A549 treated with ZK216348 at 1 μM for 4 hours (cell line): Measurements from ENCODE around the gene C1orf56. TPM values are rescaled to one million over a fixed set of nuclear protein-coding genes. Genes with fewer than 3 reads are reported as not detected.

Experiments used
- total RNA-seq: library from RNA; stranded (reverse); fragments of 200-300 nt; extraction: Qiagen RNA extraction; gene quantifications from 5 replicates; pipeline ENCODE4 v1.2.3, GENCODE V29; 2022; ENCODE audit warnings: low read depth

C1orf56 gene, protein sequence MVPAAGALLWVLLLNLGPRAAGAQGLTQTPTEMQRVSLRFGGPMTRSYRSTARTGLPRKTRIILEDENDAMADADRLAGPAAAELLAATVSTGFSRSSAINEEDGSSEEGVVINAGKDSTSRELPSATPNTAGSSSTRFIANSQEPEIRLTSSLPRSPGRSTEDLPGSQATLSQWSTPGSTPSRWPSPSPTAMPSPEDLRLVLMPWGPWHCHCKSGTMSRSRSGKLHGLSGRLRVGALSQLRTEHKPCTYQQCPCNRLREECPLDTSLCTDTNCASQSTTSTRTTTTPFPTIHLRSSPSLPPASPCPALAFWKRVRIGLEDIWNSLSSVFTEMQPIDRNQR
- total RNA-seq, result 4.2 to 7.5 TPM (median 6.7 TPM) in 5 replicates

GRCh38 chr1:151047591-151047924 is at the start of gene C1orf56:
TSS of gene C1orf56 (plus strand) at chr1:151047751. CDS start at chr1:151047848, 97 bp downstream.

DNA sequence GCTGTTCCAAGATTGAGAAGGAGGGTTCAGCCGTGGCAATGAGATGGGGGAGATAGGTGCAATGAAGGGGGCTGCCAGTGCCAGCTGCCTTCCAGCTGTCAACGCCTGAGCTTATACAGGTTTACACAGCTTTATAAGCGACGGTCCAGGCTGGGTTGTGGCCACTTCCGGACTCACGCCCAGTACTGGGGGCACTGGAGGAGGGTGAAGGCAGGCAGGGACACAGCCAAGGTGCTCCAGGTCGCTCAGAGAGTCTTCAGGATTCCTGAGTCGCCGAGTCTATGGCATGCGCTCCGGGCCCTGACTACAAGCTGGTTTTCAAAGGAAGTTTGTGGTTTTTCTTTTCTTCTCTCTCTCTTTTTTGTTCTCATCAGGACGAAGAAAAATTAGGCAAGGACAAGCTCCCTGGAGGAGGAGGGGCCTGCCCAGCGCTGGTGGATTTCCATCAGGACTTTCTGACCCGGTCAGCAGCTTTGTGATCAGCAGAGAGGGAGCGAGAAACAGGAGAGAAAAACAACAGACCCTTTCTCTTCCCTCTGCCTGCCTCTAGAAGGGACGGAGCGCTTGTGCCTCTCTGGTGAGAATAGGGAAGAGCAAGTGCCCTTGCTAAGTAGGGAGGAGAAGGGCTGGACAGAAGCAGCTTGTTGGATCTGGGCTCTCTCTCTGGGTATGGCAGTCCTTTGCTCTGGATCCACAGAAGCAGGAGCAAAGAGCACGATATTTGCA is 41.1 kb upstream of the C1orf56 start, which contains the start of gene MINDY1:
Gene MINDY1, minus strand, starts transcription at position 576 of the 726 bp plus-strand sequence. CDS start 4,285 bp downstream, outside the sequence.

GRCh38 chr1:151008244-151009205 is 39.0 kb upstream of the C1orf56 start, which contains the start of gene PRUNE1:
TSS of gene PRUNE1 (plus strand) at chr1:151008449. CDS start at chr1:151008633, 184 bp downstream.

GRCh38 chr1:151036356-151036755 is 11.2 kb upstream of the C1orf56 start, which contains the start of gene BNIPL:
TSS of gene BNIPL (plus strand) at chr1:151036586. CDS start at chr1:151036726, 140 bp downstream.

DNA sequence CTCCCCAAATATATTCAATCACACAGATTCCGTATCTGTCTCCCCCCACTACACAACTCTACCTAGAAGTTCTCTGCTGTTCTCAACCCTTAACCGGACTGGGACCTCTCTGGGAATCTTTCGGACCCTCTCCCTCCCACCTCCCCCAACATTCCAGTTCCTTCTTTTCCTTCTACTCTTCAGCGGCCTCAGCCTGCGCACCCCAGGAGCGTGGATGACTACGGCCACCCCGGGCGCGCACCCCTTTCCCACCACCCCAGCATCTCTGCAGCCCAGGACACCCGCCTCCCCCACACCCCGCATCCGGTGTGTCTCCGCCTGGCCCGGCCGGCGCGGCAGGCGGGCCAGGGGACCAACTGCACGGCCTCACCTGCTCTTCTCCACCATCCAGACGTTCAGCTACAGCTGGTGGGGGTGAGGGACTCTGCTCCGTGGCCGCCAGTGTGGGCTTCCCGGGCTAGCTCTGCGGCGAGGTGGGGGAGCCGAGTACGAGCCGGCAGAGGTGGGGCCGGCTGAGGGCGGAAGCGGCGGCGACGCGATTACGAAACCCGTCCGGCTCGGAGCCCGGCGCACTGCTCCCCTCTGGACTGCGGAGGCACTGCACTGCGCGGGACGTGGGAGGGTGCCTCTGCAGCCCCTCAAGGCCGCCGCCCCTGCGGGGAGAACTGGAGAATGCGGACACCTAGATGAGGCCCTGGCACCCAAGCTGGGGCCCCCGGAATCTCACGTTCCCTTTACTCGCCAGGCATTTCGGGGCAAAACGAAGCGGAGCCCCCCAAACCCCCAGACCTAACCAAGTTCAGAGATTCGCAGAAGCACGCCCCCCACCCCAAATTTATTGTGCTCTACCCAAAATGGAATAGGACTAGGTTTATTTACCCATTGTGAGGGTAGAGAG is 11.8 kb downstream of the C1orf56 start, which contains the start of gene CDC42SE1:
Gene CDC42SE1, minus strand, starts transcription at position 514 of the 898 bp plus-strand sequence. CDS start 3,892 bp downstream, outside the sequence.

DNA sequence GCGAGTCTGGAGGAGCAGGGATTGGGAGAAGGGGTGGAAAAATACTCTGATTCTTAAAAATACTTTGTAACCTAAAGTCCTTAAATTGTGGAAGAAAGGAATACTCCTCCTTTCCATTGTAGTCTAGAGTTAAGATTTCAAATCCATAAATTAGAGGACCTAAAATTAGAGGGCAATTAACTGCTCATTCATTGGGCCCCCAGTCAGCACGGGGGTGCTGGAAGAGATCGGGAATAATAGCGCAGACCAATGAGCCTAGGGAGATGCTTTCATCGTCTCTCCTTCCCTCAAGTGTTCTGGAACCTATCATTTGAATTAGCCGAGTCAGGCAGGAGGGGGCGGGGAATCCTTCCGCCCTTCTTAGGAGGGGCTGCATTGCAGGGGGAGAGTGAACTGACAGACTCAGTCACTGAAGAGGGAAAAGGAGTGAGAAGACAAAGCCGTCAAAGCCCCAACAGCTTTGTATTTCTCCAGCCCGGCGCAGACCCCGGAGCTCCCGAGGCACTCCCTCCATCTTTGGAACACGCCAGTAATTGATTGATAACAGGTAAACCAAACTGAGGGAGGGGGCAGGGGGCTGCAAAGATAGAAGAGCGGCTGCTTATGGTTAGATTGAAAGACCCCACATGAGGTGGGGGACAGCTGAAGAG is 12.6 kb downstream of the C1orf56 start, which contains the start of gene MLLT11:
Gene MLLT11, plus strand, starts transcription at position 391 of the 650 bp plus-strand sequence. CDS start 6,828 bp downstream, outside the sequence.

GRCh38 chr1:151070474-151071276 is 23.1 kb downstream of the C1orf56 start, which contains the start of gene GABPB2:
TSS of gene GABPB2 (plus strand) at chr1:151070761. CDS start at chr1:151088190, 17,429 bp downstream.

Other genes starting within 250 kb of the C1orf56 start
- gene CTSK, start 239.5 kb upstream of the C1orf56 start, total RNA-seq, result 1.5 to 3.1 TPM (median 1.7 TPM) in 5 replicates
- 9.9 to 14.7 TPM (median 12.3 TPM) in 5 replicates for gene ARNT, start 171.2 kb upstream of the C1orf56 start, total RNA-seq
- 0.12 TPM in 1 of 5 replicates, not detected in the others for gene CTXND2, start 160.6 kb upstream of the C1orf56 start, total RNA-seq
- gene SETDB1, start 121.4 kb upstream of the C1orf56 start, total RNA-seq, result 22.0 to 26.5 TPM (median 25.5 TPM) in 5 replicates
- 233 to 262 TPM (median 240 TPM) in 5 replicates for gene CERS2, start 72.9 kb upstream of the C1orf56 start, total RNA-seq
- 0.87 to 1.3 TPM (median 1.1 TPM) in 5 replicates for gene ANXA9, start 65.5 kb upstream of the C1orf56 start, total RNA-seq
- gene MINDY1, start 40.8 kb upstream of the C1orf56 start, total RNA-seq, result 2.3 to 4.2 TPM (median 3.8 TPM) in 5 replicates
- gene PRUNE1, start 39.3 kb upstream of the C1orf56 start, total RNA-seq, result 10.8 to 16.0 TPM (median 14.6 TPM) in 5 replicates
- 0.07 to 0.27 TPM (median 0.09 TPM) in 3 of 5 replicates, not detected in the others for gene BNIPL, start 11.2 kb upstream of the C1orf56 start, total RNA-seq
- 78.6 to 87.3 TPM (median 81.7 TPM) in 5 replicates for gene CDC42SE1, start 11.9 kb downstream of the C1orf56 start, total RNA-seq
- 9.5 to 20.3 TPM (median 17.4 TPM) in 5 replicates for gene MLLT11, start 12.6 kb downstream of the C1orf56 start, total RNA-seq
- gene GABPB2, start 23.0 kb downstream of the C1orf56 start, total RNA-seq, result 3.2 to 4.0 TPM (median 3.7 TPM) in 5 replicates
- gene SEMA6C, start 98.9 kb downstream of the C1orf56 start, total RNA-seq, result 0.59 to 2.2 TPM (median 1.5 TPM) in 5 replicates
- not detected in 5 replicates for gene TNFAIP8L2, start 108.9 kb downstream of the C1orf56 start, total RNA-seq
- 4.6 to 7.4 TPM (median 6.9 TPM) in 5 replicates for gene LYSMD1, start 118.2 kb downstream of the C1orf56 start, total RNA-seq
- gene SCNM1, start 118.4 kb downstream of the C1orf56 start, total RNA-seq, result 44.7 to 55.2 TPM (median 46.7 TPM) in 5 replicates
- 0.66 to 0.74 TPM in 2 of 5 replicates, not detected in the others for gene TMOD4, start 128.2 kb downstream of the C1orf56 start, total RNA-seq
- gene VPS72, start 142.4 kb downstream of the C1orf56 start, total RNA-seq, result 43.3 to 64.3 TPM (median 46.5 TPM) in 5 replicates
- gene PIP5K1A, start 150.8 kb downstream of the C1orf56 start, total RNA-seq, result 43.7 to 66.5 TPM (median 45.9 TPM) in 5 replicates
- 160 to 214 TPM (median 195 TPM) in 5 replicates for gene PSMD4, start 207.0 kb downstream of the C1orf56 start, total RNA-seq
- 8.4 to 14.9 TPM (median 13.4 TPM) in 5 replicates for gene ZNF687, start 234.5 kb downstream of the C1orf56 start, total RNA-seq